T-helper 2 cell (primary cell): Measurements from ENCODE around the gene HPSE2.

Experiments
- DNase-seq, 5 experiments: peaks; one replicate each; pipeline versions ENCODE4 v3.0.0 to v3.0.0-alpha.2; 2012 to 2022

The HPSE2 gene

DNA sequence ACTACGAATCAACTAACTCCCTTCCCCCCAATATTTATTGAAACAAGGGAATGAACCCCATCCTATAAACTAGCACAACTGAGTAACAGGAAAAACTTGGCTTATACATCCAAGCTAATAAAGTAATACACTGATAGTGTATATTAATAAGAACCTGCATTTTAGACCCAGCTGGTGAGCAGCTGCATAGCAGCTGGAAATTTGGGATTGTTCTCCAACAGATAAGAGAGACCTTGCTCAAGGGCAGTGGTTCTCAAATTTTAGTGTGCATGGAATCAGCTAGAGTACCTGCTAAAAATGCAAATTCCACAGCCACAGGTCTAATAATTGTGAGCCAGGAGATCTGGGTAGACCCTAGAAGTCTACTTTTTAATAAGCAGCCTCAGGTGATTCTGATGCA lies 404.3 kb downstream of the HPSE2 start:
- DNase-seq: no peak

DNA sequence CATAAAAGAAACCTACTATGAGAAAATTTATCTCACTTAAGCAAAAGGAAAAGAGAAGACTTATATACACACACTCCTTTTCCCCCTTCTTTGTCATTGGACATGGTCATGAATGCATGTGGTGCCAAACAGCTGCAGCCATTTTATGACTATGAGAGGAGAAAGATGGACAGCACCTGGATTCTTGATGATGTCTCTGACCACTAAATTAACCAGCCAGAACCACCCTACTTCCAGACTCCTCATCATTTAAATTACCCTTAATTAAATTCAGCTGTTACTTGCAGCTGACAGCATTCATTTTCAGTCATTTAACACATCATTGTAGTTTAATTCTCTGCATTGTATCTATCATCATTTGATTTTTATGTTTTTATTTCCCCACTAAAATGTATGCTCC lies 409.9 kb downstream of the HPSE2 start:
- DNase-seq: no peak

DNA sequence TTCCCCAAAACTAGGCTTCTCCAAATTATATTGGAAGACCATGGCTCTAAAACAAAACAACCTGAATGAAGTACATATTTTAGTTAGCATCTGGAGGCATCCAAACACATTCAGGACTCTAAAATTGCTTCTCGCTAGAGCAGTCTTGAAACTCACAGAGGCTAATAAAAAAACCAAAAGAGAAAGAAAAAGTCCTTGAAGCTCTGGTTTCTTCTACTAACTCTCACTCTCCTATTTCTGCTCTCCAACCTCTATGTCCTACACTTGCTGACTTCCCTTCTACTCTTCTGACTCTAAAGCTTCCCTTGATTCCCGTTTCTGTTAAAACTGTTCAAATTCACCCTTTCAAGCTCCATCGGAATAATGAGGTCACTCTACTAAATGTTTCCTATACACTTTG lies 418.3 kb downstream of the HPSE2 start:
- DNase-seq: no peak

DNA sequence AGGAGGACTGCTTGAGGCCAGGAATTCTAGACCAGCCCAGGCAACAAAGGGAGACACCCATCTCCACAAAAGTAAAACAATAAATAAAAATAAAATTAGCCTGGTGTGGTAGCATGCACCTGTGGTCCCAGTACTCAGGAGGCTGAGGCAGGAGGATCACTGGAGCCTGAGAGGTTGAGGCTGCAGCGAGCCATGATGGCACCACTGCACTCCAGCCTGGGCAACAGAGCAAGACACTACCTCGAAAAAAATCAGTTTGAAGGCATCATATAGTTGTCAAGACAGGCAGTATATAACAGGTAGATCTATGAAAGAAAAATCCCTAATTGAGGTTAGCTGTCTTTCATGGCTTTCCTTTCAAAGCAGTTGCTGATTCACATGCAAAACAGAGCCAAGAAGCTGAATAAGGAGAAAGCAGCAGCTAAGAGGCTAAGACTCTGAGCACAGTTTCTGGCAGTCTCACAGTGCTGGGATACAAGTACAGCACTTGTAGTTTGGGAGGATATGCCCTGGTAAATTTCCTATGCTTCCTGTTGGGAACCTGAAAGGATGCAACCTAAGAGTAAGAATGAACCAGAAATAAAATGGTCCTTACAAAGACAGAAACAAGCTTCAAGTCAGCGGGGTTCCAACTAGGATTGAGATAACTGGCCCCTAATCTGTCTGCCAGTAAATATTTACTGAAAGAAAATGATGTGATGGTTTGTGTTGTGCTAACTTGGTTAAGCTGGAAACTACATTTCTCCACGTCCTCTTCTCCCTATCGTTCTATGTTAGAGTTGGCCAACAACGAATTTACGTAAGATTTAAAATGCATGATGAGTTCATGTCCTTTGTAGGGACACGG lies 420.4 kb downstream of the HPSE2 start:
- no peak for DNase-seq

DNA sequence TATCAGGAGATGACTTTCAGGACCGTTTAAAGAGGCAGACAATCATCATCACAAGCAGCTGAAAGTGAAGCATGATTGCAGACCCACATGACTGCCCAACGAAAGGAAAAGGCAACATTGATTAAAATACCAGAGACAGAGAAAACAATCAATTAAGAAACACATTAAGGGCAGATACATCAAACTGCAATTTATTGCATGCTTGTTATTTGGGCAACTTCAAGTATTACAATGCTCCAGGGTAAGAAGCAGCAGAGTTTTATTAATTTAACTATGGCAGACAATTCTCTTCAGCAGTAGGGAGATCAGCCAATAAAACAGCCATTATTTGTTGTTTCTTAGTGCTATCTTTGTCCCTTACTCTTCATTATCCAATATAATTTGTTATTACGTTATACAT lies 421.2 kb downstream of the HPSE2 start:
- DNase-seq: no peak

DNA sequence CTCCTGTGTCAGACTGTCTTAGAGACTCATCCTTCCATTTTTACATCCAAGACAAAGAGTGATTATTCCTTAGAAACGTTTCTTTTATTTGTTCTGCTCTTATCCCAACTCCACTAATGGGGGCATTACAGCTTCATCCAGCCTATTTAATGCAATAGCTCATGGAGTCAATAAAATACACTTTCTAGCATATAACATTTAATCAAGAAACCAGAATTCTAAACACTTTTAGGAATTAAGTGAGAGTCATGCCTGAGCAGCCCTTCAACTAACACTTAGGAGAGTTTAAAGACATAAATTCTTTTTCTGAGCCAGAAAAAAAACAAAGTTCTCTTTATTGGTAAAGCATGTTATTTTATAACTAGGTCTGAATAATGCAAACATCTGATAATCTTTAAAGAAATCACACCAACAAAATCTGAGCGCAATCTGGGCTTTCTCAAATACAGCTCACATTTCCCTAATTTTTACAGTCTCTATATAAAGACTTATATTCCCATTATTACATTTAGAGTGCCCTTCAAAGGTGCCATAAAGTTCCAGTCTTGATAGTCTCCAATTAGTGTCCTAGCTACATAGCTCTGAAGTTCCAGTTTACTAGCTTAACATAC lies 427.3 kb downstream of the HPSE2 start:
- no peak for DNase-seq

DNA sequence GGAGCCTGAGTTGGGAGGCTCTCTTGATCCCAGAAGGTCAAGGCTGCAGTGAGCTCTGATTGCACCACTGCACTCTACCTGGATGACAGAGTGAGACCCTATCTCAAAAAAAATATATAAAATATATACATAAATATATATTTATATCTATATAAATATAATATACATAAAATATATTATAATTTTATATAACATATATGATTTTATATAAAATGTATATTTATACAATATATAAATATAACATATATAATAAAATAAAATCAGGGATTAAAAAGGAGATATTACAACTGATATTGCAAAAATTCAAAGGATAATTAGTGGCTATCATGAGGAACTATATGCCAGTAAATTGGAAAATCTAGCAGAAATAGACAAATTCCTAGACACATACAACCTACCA lies 435.4 kb downstream of the HPSE2 start:
- DNase-seq: no peak

DNA sequence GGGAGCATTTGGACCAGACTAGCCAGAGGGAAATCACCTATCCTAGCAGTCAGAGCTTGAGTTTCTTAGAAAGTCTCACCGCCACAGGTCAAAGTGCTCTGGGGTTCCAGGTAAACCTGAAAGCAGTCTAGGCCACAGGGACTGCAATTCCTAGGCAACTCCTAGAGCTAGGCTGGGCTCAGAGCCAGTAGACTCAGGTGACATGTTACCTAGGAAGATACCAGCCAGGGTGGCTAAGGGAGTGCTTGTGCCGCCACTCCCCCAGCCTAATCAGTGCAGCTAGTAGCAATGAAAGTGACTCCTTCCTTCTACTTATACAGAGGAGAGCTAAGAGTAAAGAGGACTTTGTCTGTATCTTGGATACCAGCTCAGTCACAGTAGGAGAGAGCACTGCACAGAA lies 440.2 kb downstream of the HPSE2 start:
- DNase-seq: no peak

DNA sequence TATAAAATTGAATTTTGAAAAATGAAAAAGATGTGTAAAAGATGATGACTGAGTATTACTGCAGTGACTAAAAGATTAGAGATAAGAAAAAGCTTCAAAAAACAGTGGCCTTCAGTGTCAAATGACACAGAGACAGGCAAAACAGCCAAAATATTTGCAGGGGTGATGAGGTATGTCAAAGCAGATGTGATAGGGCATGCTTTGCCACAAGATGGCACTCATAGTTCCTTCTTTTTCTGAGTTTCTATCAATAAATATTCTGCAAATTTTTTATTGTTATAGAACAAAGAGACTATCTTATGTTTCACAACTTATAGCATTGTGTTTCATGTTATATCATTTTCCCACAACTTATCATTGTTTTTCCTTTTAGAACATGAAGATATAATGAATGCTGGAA lies 444.8 kb downstream of the HPSE2 start:
- peak in 1 of 5 experiments; percentile 1 for DNase-seq

DNA sequence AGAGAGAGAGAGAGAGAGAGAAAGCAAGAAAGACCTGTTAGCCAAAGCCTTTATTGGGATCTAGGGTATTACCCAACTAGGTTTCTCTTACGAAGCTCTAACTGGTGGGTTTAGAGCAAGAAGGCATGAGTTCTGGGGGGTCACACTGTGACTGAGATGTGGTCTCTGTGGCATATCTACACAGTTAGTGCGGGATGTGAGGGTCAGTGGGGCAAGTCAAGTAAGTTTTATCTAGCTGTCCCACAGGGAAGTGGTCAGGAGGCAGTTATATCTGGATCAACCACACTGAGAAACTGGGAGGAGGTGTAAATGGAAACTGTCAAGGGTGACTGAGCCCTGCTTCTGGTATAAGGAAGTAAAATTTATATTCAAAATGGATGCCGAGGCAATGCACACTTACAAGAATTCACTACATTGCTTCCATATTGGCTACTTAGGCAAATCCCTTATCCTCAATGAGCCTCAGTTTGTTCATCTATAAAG lies 457.3 kb downstream of the HPSE2 start:
- DNase-seq: no peak

- DNase-seq: no peak
These were observed 477.2 kb downstream of the HPSE2 start for GRCh38 chr10:98758463-98758862.

DNA sequence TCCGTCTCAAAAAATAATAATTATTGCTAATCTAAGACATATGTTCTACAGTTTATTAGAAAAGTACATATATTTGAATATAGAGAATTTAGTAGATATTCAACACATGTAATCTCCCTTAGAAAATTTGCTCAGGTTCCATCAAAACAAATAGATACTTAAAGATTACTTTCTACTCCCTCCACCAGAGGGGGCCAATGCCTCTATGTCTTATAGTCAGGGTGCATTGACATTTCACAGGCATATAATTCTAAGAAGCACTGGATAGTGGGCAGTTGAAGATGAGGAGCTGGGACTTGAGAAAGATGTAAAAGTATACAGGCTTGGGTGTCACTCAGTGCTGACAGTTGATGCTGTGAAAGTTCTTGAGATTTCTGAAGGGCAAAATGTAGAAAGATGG lies 487.4 kb downstream of the HPSE2 start:
- peak in 1 of 5 experiments; percentile 20 for DNase-seq

DNA sequence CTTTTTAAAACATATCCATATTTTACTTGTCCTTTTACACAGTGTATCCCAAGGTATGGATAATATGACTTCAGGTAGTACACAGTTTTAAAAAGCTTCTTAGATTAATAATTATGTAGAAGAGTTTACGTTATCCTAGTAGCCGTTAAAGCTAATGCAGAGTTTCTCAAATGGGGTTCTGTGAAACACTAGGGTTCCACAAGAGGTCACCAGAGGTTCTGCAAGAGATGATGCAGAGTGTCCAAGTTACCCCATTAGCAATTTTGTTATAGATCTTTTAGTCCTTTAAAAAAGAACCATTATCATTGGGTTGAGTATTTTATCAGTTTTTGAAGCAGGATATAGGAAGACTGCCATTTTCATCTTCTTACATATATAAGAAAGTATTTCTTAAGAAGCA lies 490.0 kb downstream of the HPSE2 start:
- no peak for DNase-seq

GRCh38 chr10:98720551-98720950 lies 515.1 kb downstream of the HPSE2 start:
- DNase-seq: no peak

- no peak for DNase-seq
These were observed 522.1 kb downstream of the HPSE2 start for GRCh38 chr10:98713586-98713985.

GRCh38 chr10:98696516-98696915 lies 539.1 kb downstream of the HPSE2 start:
- no peak for DNase-seq

GRCh38 chr10:98694883-98695282 lies 540.8 kb downstream of the HPSE2 start:
- DNase-seq: no peak

GRCh38 chr10:98694014-98694413 lies 541.6 kb downstream of the HPSE2 start:
- no peak for DNase-seq

DNA sequence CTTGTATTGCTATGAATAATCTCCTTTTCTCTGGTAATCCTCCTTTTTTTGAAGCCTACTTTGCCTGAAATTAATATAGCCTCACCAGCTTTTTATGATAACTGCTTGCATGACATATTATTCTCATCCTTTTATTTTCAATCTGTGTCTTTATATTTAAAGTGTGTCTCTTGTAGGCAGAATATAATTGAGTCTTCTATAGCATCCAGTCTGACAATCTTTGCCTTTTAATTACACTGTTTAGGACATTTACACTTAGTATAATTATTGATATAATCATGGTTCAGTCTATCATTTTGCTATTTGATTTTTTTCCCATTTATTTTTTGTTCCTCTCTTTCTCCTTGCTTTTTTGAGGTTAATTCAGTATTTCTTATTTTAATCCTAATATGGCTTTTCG lies 548.0 kb downstream of the HPSE2 start:
- DNase-seq: no peak

- DNase-seq: no peak
These were observed 551.4 kb downstream of the HPSE2 start for GRCh38 chr10:98684019-98684899.

GRCh38 chr10:98676895-98677294 lies 558.8 kb downstream of the HPSE2 start:
- DNase-seq: no peak

DNA sequence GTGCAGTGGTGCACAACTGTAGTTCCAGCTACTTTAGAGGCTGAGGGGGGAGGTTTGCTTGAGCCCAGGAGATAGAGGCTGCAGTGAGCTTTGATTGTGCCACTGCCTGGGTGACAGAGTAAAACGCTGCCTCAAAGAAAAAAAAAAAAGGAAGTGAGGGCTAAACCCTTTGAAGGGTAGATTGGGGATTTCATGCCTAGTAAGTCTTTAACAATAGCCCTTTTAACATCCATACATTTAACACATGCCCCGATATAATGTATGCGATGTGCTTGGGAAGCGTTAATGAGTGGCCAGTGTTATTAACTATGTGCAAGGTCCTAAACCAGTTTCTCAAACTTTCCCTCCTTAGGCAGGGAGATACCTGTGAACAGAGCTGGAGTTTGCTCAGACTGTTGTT lies 559.8 kb downstream of the HPSE2 start:
- no peak for DNase-seq

GRCh38 chr10:98673171-98673782 lies 562.4 kb downstream of the HPSE2 start:
- DNase-seq: no peak
